Activated T-cell treated with anti-CD3 and anti-CD28 coated beads, Interleukin-2, amount 50 U/mL, for 4 hours (primary cell): ENCODE measurements around the gene LCN15. TPM values are rescaled to one million over a fixed set of nuclear protein-coding genes. Genes with fewer than 3 reads are reported as not detected.

Experiments
- ATAC-seq, 2 donors: fragments of 200-7000 bp; cut with Tn5 transposase; one replicate each; pipeline ENCODE4 v1.10.0; 2021
- DNase-seq: peaks from one replicate; pipeline ENCODE4 v3.0.0-alpha.2; 2020
- H3K27me3 Mint-ChIP-seq: one replicate; pipeline ENCODE4 v1.8.0; 2021; ENCODE audit warnings: low read depth, mixed read lengths
- H3K36me3 Mint-ChIP-seq: one replicate; pipeline ENCODE4 v1.8.0; 2022; ENCODE audit warnings: mixed read lengths; ENCODE audit not compliant: insufficient read depth
- H3K4me1 Mint-ChIP-seq: one replicate; pipeline ENCODE4 v1.8.0; 2021; ENCODE audit warnings: low read depth, mixed read lengths
- H3K4me3 Mint-ChIP-seq: one replicate; pipeline ENCODE4 v1.8.0; 2021; ENCODE audit warnings: mild to moderate bottlenecking, moderate library complexity, mixed read lengths
- H3K9me3 Mint-ChIP-seq: one replicate; pipeline ENCODE4 v1.8.0; 2021; ENCODE audit warnings: mixed read lengths
- total RNA-seq, 3 donors: library from RNA; stranded (reverse); gene quantifications; one replicate each; pipeline ENCODE4 v1.2.1, GENCODE V29; 2021

Gene LCN15
- total RNA-seq, 3 donors from 2014 or later = not detected

DNA sequence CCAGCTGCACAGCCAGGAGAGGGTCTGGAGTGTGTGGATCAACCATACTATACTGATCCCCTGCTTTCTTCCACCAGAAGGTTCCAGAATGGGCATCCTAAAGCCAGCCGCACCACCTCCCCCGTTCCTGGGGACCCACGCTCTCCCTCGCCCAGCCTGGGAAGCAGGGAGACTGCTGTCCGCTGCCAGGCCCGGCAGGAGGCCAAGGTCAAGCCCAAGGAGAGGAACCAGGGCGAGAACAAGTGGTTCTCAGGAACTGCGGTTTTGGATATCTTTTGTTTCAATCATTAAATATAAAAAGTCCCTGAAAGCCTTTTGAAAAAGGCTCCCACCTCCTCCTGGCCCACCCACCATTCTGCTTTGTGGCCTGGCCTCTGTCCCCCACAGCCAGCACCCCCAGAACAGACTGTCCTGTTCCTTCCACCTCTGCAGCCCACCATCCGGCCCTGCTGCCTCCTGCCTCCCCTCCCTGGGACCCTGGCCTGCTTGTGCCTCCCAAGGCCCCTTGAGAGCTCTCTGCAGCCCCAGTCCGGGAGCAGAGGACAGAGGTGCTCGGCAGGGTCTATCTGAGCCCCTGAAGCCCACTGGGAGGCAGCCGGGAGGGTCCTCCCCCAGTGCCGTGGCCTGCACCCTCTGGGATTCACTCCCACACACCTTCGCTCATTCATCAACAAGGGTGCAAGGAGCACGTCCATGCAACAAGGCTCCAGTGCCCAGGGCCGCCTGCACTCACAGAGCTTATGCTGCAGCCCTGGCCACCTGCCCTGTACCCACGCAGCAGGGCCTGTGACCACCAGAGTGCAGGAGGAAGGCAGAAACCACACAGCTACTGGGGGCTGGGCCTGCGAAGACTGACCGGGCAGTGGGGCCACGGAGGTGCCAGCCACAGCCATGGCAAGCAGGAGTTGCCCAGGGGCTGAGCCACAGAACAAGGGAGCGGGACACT, 15.4 kb downstream of the LCN15 start:
- H3K36me3 Mint-ChIP-seq = no peaks in the 10 kb centered on the region
- ATAC-seq = no peak
- DNase-seq = no peak
- H3K9me3 Mint-ChIP-seq = peaks cover 14% of the 10 kb centered on the region
- no peak overlapping the region for H3K4me3 Mint-ChIP-seq
- no peaks in the 10 kb centered on the region for H3K4me1 Mint-ChIP-seq
- peaks cover 3% of the 10 kb centered on the region for H3K27me3 Mint-ChIP-seq

DNA sequence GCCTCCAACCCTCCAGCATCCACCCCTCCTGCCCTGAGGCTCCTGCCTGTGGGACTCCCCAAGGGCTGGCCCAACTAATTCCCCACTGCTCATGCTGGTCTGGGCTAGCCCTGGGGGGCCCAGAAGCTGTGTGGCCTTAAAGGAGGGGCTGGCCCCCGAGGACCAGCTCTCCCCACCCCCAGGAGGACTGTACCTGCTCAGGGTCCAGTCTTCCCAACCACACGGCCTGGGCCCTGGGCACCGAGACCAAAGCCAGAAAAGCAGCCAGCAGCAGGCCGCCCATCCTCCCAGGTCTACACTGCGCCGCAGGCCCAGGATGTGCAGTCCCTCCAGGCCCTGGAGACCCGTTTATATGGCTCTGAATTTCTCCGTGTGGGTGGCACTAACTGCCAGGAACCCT, 16.1 kb downstream of the LCN15 start, which contains the start of gene LCN6:
LCN6 (minus strand) TSS at position 325 of the 400 bp plus-strand sequence; CDS start at position 283, 42 bp downstream.
- DNase-seq (no peak), ATAC-seq (peak in 1 of 2 donors; percentile 16)
- Mint-ChIP-seq H3K4me1 (no peaks in the 10 kb centered on the region), H3K27me3 (peaks cover 5% of the 10 kb centered on the region), H3K9me3 (peaks cover 14% of the 10 kb centered on the region), H3K4me3 (no peak within 1 kb of the TSS), H3K36me3 (no peaks in the 10 kb centered on the region)

DNA sequence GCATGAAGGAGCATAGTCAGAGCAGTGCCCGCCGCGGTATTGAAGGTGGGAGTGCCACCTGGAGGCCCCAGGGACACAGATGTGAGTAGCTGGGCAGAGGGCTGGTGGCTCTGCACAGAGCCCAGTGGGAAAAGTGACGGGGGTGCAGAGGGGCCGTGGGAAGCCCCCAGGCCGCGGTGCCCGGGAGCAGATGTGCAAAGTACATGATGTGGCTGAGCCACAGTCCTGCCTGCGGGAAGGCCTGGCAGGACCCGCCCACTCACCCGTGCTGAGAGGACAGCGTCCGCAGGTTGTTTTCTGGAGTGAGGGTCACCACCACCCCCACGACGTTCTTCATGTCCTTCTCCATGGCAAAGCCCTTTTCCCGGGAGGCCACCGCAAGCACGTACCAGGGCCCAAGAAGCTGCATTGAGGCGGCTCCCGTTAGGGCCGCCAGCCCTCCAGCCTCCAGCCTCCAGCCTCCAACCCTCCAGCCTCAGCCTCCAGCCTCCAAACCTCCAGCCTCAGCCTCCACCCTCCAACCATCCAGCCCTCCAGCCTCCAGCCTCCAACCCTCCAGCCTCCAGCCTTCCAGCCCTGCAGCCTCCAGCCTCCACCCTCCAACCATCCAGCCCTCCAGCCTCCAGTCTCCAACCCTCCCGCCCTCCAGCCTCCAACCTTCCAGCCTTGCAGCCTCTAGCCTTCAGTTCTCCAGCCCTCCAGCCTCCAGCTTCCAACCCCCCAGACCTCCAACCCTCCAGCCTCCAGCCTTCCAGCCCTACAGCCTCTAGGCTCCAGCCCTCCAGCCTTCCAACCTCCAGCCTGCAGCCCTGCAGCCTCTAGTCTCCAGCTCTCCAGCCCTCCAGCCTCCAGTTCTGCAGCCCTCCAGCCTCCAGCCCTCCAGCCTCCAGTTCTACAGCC, 16.9 kb downstream of the LCN15 start:
- Mint-ChIP-seq H3K27me3 (peaks cover 5% of the 10 kb centered on the region), H3K4me1 (no peaks in the 10 kb centered on the region), H3K9me3 (peaks cover 9% of the 10 kb centered on the region), H3K36me3 (no peaks in the 10 kb centered on the region), H3K4me3 (no peak overlapping the region)
- ATAC-seq (no peak), DNase-seq (no peak)

DNA sequence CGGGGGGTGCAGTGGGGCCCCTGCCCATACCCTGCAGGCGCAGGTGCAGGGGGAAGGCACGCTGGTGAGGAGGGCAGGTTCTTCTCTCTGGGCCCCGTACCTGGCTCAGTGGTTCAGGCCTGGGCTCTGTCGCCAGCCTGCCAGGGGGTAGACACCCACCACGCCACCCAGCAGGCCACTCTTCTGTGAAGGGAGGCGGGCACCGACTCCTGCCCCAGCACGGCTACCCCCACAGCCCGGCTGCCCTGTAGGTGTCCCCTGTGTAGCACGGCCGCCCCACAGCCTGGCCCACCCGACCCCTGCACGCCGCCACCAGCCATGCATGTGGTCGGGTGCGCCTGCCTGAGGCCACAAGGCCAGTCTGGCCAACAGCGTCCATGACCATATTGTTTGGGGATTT, 17.7 kb downstream of the LCN15 start:
- DNase-seq (no peak), ATAC-seq (no peak)
- peaks cover 5% of the 10 kb centered on the region for H3K27me3 Mint-ChIP-seq
- H3K36me3 Mint-ChIP-seq = no peaks in the 10 kb centered on the region
- H3K4me1 Mint-ChIP-seq = peaks cover 4% of the 10 kb centered on the region
- no peak overlapping the region for H3K4me3 Mint-ChIP-seq
- peaks cover under 1% of the 10 kb centered on the region for H3K9me3 Mint-ChIP-seq

DNA sequence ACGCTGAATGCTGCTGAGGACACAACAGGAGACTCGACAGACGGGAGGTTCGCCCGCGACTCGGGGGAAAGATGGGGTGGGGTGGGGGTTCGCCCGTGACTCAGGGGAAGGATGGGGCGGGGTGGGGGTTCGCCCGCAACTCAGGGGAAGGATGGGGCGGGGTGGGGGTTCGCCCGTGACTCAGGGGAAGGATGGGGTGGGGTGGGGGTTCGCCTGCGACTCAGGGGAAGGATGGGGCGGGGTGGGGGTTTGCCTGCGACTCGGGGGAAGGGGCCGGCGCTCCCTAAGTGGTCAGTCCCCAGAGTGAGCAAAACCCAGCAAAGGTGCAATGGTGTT, 18.2 kb downstream of the LCN15 start:
- DNase-seq (no peak), ATAC-seq (no peak)
- Mint-ChIP-seq H3K27me3 (peaks cover 5% of the 10 kb centered on the region), H3K36me3 (no peaks in the 10 kb centered on the region), H3K9me3 (no peaks in the 10 kb centered on the region), H3K4me3 (no peak overlapping the region), H3K4me1 (peaks cover 8% of the 10 kb centered on the region)

DNA sequence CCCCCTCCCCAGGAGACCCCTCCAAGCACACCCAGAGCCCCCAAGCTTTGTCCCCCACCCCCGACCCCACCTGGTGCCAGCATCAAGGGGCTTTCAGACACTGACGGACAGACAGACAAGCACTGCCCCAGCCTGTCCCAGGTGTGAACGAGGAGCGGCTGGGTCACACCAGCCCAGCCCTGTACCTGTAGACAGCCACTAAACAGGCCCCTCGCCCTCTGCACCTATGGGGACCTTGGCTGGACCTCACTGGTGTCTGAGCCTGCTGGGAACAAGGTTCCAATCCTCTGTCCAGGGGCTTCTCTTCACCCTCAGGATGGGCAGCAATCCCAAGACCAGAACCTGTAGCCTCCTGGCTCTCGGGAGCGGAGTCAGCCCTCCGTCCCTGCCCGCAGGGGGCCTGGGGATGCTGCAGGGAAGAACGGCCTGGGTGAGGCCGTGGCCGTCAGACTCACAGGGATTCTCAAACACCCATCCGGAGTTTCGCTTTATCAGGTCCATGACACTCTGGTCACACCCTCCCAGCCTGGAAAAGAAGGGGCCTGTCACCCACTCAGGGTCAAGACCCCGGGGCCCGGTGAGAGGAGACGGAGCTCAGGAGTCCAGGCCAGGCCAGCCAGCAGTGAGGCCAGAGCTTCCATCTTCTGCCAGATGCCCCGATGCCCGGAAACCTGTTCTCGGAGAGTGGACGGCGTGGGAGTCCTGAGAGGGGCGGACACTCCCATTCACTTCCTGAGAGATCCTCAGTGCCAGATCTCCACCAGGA, 18.7 kb downstream of the LCN15 start:
- DNase-seq (no peak), ATAC-seq (no peak)
- H3K27me3 Mint-ChIP-seq = peaks cover 5% of the 10 kb centered on the region
- peaks cover 8% of the 10 kb centered on the region for H3K4me1 Mint-ChIP-seq
- H3K4me3 Mint-ChIP-seq = no peak overlapping the region
- H3K9me3 Mint-ChIP-seq = no peaks in the 10 kb centered on the region
- no peaks in the 10 kb centered on the region for H3K36me3 Mint-ChIP-seq

DNA sequence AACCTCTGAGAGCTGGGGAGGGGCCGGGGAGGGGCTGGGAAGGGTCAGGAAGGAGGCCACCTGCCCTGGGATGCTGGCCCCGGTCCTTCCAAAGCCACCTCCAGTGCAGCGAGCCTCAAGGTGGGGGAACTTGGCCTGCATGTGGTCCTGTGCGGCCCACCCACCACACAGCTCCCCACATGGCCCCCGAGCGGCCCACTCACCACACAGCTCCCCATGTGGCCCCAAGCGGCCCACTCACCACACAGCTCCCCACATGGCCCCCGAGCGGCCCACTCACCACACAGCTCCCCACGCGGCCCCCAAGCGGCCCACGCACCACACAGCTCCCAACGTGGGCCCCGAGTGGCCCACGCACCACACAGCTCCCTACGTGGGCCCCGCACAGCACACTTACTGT, 19.5 kb downstream of the LCN15 start:
- DNase-seq (no peak), ATAC-seq (no peak)
- no peaks in the 10 kb centered on the region for H3K9me3 Mint-ChIP-seq
- peaks cover 8% of the 10 kb centered on the region for H3K4me1 Mint-ChIP-seq
- no peak overlapping the region for H3K4me3 Mint-ChIP-seq
- peaks cover 4% of the 10 kb centered on the region for H3K27me3 Mint-ChIP-seq
- H3K36me3 Mint-ChIP-seq = no peaks in the 10 kb centered on the region

DNA sequence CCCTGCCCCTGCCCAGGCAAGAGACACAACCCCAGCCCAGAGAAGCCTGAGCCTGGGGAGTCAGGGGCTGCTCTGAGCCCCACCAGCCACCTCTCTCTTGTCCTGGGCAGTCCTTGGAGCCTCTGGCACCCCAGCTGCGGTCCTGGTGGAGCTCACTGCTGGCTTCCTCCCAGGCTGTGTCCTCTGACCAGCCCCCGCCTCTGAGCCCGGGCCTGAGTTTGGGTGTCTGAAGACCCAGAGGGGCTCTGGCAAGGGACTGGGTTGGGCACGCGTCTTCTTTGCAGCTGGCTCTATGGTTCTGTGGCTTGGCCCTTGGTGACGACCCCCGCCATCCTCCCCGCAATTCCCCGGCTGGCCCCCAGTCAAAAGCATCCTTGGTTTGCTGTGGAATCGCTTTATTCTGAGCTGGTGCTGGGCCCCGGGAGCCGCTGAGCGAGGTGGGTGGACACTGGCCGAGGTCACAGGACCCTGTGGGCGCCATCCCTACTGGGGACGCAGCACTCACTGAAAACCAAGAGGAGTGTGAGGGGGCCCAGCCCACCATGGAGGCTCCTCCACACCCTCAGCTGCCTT, 20.6 kb downstream of the LCN15 start:
- ATAC-seq (no peak), DNase-seq (no peak)
- Mint-ChIP-seq H3K27me3 (peaks cover 3% of the 10 kb centered on the region), H3K4me1 (peaks cover 8% of the 10 kb centered on the region), H3K36me3 (no peaks in the 10 kb centered on the region), H3K4me3 (no peak overlapping the region), H3K9me3 (no peaks in the 10 kb centered on the region)

DNA sequence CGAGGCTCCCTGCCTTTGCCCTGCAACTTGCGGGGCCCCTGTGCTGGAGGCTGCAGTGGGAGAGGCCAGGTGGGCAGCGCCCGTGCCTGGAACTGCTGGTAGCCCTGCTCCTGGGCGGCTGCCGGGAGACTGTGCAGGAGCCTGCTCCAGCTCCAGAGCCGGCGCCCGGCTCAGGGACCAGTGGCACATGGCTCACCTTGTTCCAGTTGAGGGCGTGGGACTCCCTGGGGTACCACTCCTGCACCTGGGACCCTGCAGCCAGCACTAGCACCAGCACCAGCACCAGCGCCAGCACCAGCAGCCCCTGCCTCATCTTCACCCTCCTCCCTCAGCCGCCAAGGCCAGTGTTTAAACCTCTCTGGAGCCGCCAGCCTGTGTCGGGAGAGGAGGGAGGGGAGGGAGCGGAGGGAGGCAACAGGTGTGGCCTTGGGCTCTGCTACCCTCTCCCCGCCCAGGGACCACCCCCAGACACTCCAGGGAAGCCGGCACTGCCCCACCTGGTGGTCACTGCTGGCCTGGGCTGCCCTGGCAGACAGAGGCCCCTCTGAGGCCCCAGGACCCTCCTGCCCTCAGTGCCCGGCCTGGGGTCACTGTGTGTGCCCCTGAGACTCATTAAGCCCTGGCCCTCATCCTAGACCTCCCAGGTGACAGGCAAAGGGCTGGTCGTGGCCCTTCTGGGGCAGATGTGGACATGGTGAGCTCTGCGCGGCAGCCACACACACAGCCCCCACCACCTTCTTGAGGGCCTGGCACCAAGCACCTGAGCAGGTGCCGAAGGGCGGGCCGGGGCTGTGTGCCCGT, 21.5 kb downstream of the LCN15 start, which contains the start of gene LCN10:
LCN10 (minus strand) TSS at position 350 of the 801 bp plus-strand sequence; CDS start at position 313, 37 bp downstream.
- Mint-ChIP-seq H3K4me1 (peaks cover 8% of the 10 kb centered on the region), H3K27me3 (peaks cover 3% of the 10 kb centered on the region), H3K4me3 (peak within 1 kb of the TSS; percentile 61), H3K9me3 (no peaks in the 10 kb centered on the region), H3K36me3 (no peaks in the 10 kb centered on the region)
- DNase-seq (no peak), ATAC-seq (peak in 1 of 2 donors; percentile 6)

DNA sequence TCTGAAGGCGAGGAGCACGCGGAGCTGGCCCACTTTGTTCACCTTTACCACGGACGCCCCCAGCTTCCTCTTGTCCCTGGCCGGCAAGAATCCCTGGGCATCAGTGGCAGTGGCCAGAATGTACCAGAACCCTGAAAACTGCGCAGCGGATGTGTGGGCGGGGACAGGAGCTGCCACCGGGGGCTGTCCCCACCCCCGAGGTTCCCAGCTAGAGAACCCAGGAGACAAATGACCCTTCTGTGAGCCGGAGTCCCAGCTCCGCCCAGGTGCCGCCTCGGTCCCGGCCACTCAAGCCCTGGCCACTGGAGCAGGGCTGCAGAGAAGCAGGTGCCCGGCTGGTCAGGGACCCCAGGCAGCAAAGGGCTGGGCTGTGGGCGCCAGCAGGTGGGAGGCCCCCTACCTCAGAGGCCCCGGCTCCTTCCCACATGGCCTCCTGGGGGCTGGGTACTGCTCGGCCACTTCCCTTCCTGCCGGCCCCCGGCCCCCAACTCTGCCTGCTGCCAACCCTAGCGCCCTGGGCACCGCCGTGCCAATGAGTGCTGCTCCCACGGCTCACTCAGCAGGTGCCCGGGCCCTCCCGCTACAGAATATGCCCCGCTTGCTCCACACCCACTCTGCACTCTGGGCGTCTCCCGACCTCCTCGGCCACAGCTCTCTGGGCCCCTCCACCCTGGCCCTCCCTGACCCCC, 22.3 kb downstream of the LCN15 start:
- H3K27me3 Mint-ChIP-seq = peaks cover 3% of the 10 kb centered on the region
- no peaks in the 10 kb centered on the region for H3K36me3 Mint-ChIP-seq
- H3K9me3 Mint-ChIP-seq = no peaks in the 10 kb centered on the region
- peak overlapping the region; percentile 61 for H3K4me3 Mint-ChIP-seq
- DNase-seq (peak; percentile 35), ATAC-seq (peak; percentile 38 to 51)
- peaks cover 8% of the 10 kb centered on the region for H3K4me1 Mint-ChIP-seq

DNA sequence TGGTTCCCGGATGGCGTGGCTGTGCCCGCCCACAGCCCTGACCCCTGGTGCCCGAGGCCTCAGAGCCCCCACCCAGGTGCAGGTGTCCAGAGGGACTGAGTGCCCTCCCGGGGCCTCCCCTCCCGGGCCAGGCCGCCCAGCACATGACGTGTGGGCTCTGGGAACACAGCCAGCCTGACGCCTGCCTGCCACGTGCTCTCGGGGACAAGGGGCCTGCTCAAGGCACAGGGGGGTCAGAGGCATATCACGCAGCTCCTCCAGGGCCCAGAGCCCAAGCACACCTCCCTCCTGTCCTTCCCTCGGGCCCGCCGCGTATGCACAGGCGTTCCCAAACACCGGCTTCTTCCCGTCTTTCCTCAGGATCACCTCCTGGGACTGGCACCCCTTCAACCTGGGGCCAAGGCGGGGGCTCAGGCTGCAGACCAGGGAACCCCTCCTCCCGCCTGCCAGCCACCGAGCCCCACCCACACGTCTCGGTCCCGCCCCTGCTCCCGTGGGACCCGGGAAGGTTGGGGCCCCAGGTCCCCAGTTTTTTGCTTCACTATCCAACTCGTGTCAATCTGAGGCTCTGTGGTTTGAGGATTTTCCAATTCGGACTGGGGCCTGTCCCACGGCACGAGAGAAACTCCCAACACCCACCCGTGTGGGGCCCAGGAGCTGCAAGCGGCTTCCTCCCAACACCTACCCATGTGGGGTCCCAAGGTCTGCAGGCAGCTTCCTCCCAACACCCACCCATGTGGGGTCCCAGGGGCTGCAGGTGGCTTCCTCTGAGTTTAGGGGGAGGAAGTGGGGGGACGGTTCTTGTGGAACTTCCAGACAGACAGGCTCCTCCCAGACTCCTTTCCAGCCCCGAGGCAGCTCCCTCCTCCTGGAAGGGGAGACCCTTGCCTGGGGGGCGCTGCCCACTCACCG, 23.1 kb downstream of the LCN15 start:
- H3K9me3 Mint-ChIP-seq = no peaks in the 10 kb centered on the region
- no peaks in the 10 kb centered on the region for H3K36me3 Mint-ChIP-seq
- H3K4me1 Mint-ChIP-seq = peaks cover 8% of the 10 kb centered on the region
- H3K27me3 Mint-ChIP-seq = peaks cover 3% of the 10 kb centered on the region
- peak overlapping the region; percentile 61 for H3K4me3 Mint-ChIP-seq
- ATAC-seq (peak in 1 of 2 donors; percentile 29), DNase-seq (no peak)

DNA sequence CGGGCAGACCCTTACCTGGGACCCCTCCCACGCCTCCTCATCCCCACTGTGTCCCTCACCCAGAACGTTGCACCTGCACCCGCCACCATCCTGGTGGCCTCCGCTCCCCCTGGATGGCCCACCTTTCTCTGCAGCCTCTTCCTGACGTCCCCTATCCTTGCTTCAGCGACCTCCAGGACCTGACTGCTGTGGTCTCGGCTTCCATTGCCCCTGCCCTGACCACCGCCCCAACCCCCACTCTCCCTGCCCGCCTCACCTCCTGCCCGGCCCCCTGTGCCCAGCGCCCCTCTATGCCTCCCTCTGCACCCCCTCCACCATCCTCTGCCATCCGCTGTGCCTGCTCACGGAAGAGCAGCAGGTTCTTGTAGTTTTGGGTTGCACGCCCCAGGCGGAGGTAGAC, 23.8 kb downstream of the LCN15 start:
- ATAC-seq (no peak), DNase-seq (no peak)
- Mint-ChIP-seq H3K9me3 (no peaks in the 10 kb centered on the region), H3K4me3 (peak overlapping the region; percentile 31), H3K4me1 (peaks cover 8% of the 10 kb centered on the region), H3K27me3 (peaks cover 3% of the 10 kb centered on the region), H3K36me3 (no peaks in the 10 kb centered on the region)
